Fibroblast of lung (primary cell): Measurements from ENCODE around the gene PDCD7. TPM values are rescaled to one million over a fixed set of nuclear protein-coding genes. Genes with fewer than 3 reads are reported as not detected.
"Not testable (repeated sequence)": the region's sequence is repeated elsewhere in the genome, so short reads cannot be mapped to it uniquely, and the experiment has no call there.

Experiments
- DNase-seq, 2 donors: peaks; one replicate each; pipeline versions ENCODE4 v3.0.0 to v3.0.0-alpha.2; 2010; ENCODE audit warnings: low read depth in 2 of 2
- H2AFZ ChIP-seq: 2 replicates; pipeline ENCODE4 v1.5.1; 2012; ENCODE audit warnings: low read length, control low read depth, inconsistent platforms
- H3K27ac ChIP-seq: 2 replicates; pipeline ENCODE4 v1.5.1; 2011; ENCODE audit warnings: low read length, control low read depth; ENCODE audit not compliant: insufficient read depth
- H3K27me3 ChIP-seq: 2 replicates; pipeline ENCODE4 v1.5.1; 2011; ENCODE audit warnings: mild to moderate bottlenecking, low read length; ENCODE audit not compliant: control insufficient read depth, insufficient read depth
- H3K36me3 ChIP-seq: 2 replicates; pipeline ENCODE4 v1.5.1; 2011; ENCODE audit warnings: low read length; ENCODE audit not compliant: control insufficient read depth, insufficient read depth
- H3K4me1 ChIP-seq: 2 replicates; pipeline ENCODE4 v1.5.1; 2011; ENCODE audit warnings: low read length; ENCODE audit not compliant: control insufficient read depth, insufficient read depth; ENCODE audit errors: extremely low read depth
- H3K4me2 ChIP-seq: 2 replicates; pipeline ENCODE4 v1.5.1; 2011; ENCODE audit warnings: low read length, control low read depth; ENCODE audit not compliant: insufficient read depth; ENCODE audit errors: extremely low read depth
- H3K4me3 ChIP-seq, 4 experiments: fragments of 200-600 bp in 1 of 4; sonication (generic) in 1 of 4; replicated peaks in 1 of 4; 2 replicates each; pipeline ENCODE4 v1.5.1; 2011 to 2016; ENCODE audit warnings: low read length in 4 of 4, low read depth in 3 of 4, mild to moderate bottlenecking in 3 of 4, control low read depth in 2 of 4, inconsistent platforms in 1 of 4, mixed read lengths in 1 of 4; ENCODE audit not compliant: insufficient read depth in 1 of 4; ENCODE audit errors: control extremely low read depth in 1 of 4
- H3K79me2 ChIP-seq: 2 replicates; pipeline ENCODE4 v1.5.1; 2012; ENCODE audit warnings: mild to moderate bottlenecking, low read length, inconsistent platforms; ENCODE audit not compliant: control insufficient read depth, insufficient read depth
- H3K9ac ChIP-seq: 2 replicates; pipeline ENCODE4 v1.5.1; 2011; ENCODE audit warnings: mild to moderate bottlenecking, low read length, control low read depth; ENCODE audit not compliant: insufficient read depth
- H3K9me3 ChIP-seq: 2 replicates; pipeline ENCODE4 v1.5.1; 2012; ENCODE audit warnings: low read depth, low read length; ENCODE audit not compliant: control insufficient read depth, insufficient read depth
- H4K20me1 ChIP-seq: 2 replicates; pipeline ENCODE4 v1.5.1; 2011; ENCODE audit warnings: low read length; ENCODE audit not compliant: control insufficient read depth, insufficient read depth; ENCODE audit errors: extremely low read depth
- EZH2 ChIP-seq: IDR thresholded peaks from 2 replicates; pipeline ENCODE4 v1.5.1; 2012; ENCODE audit warnings: low read length, control low read depth, mild to moderate bottlenecking; ENCODE audit errors: missing control alignments
- polyA plus RNA-seq, 2 donors: library from polyadenylated mRNA; depleted of rRNA in 1 of 2; stranded (reverse) in 1 of 2; unstranded in 1 of 2; fragments of >200 nt; gene quantifications; 2 replicates each; pipeline ENCODE4 v1.2.1, GENCODE V29; 2011 to 2012; ENCODE audit warnings: missing spikeins in 1 of 2
- total RNA-seq: library from RNA; depleted of rRNA; stranded (reverse); fragments of >200 nt; gene quantifications from 2 replicates; pipeline ENCODE4 v1.2.1, GENCODE V29; 2014
- TF ChIP-seq, protein P1 (sequence below), 2 donors: IDR thresholded peaks in 1 of 2; conservative IDR thresholded peaks in 1 of 2; 1 replicate in 1 of 2; 2 replicates in 1 of 2; pipeline ENCODE4 v1.5.1; 2011 to 2012; ENCODE audit warnings: low read length in 2 of 2, control low read depth in 1 of 2, inconsistent platforms in 1 of 2, low read depth in 1 of 2, mild to moderate bottlenecking in 1 of 2

Gene PDCD7
- total and polyA plus RNA-seq, 2 donors (not counting 1 experiment from before 2014, with no cell fraction given) = 17.0 to 21.7 TPM

- Histone ChIP-seq H4K20me1 (no peaks in the 10 kb centered on the region), H3K9me3 (no peaks in the 10 kb centered on the region), H3K27ac (no peak overlapping the region), H3K9ac (no peak overlapping the region), H3K36me3 (peaks cover 5% of the 10 kb centered on the region), H3K4me3 (no peak overlapping the region), H3K4me1 (no peaks in the 10 kb centered on the region), H3K79me2 (no peaks in the 10 kb centered on the region), H3K4me2 (no peak overlapping the region), H2AFZ (no peak overlapping the region), H3K27me3 (no peaks in the 10 kb centered on the region)
- DNase-seq = no peak
- TF ChIP-seq EZH2 = no peak
- TF ChIP-seq, protein P1, sequence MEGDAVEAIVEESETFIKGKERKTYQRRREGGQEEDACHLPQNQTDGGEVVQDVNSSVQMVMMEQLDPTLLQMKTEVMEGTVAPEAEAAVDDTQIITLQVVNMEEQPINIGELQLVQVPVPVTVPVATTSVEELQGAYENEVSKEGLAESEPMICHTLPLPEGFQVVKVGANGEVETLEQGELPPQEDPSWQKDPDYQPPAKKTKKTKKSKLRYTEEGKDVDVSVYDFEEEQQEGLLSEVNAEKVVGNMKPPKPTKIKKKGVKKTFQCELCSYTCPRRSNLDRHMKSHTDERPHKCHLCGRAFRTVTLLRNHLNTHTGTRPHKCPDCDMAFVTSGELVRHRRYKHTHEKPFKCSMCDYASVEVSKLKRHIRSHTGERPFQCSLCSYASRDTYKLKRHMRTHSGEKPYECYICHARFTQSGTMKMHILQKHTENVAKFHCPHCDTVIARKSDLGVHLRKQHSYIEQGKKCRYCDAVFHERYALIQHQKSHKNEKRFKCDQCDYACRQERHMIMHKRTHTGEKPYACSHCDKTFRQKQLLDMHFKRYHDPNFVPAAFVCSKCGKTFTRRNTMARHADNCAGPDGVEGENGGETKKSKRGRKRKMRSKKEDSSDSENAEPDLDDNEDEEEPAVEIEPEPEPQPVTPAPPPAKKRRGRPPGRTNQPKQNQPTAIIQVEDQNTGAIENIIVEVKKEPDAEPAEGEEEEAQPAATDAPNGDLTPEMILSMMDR (conservative IDR thresholded peaks at IDR 0.05 in 1 of 2, IDR thresholded peaks at IDR 0.05 in 1 of 2; ENCODE audit: low read depth in 1 of 2, low read length in 2 of 2) = no peak
Observed at GRCh38 chr15:65095747-65096104, 37.9 kb downstream of the PDCD7 start.

GRCh38 chr15:65095011-65095746 lies 38.4 kb downstream of the PDCD7 start:
- Histone ChIP-seq H3K4me3 (no peak overlapping the region), H3K36me3 (peaks cover 5% of the 10 kb centered on the region), H3K4me2 (no peak overlapping the region), H3K9ac (no peak overlapping the region), H3K9me3 (no peaks in the 10 kb centered on the region), H3K27me3 (no peaks in the 10 kb centered on the region), H3K79me2 (no peaks in the 10 kb centered on the region), H2AFZ (no peak overlapping the region), H3K27ac (no peak overlapping the region), H4K20me1 (no peaks in the 10 kb centered on the region), H3K4me1 (no peaks in the 10 kb centered on the region)
- TF ChIP-seq EZH2 = no peak
- TF ChIP-seq, protein P1 (conservative IDR thresholded peaks at IDR 0.05 in 1 of 2, IDR thresholded peaks at IDR 0.05 in 1 of 2; ENCODE audit: low read depth in 1 of 2, low read length in 2 of 2) = no peak
- no peak for DNase-seq

GRCh38 chr15:65094294-65094995 lies 39.2 kb downstream of the PDCD7 start:
- Histone ChIP-seq H3K4me2 (no peak overlapping the region), H3K4me1 (peaks cover under 1% of the 10 kb centered on the region)
- DNase-seq = no peak

DNA sequence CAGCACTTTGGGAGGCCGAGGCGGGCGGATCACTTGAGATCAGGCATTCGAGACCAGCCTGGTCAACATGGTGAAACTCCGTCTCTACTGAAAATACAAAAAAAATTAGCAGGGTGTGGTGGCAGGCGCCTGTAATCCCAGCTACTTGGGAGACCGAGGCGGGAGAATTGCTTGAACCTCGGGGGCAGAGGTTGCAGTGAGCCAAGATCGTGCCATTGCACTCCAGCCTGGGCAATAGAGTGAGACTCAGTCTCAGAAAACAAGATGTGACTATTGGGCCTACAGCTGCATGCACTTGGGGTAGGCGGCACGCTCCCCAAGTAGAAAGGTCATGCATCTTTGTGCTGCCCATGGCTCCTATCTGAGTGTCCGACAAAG lies 39.8 kb downstream of the PDCD7 start:
- H3K79me2 ChIP-seq, H3K27me3 ChIP-seq, H3K36me3 ChIP-seq, H3K4me3 ChIP-seq, H2AFZ ChIP-seq, H3K9ac ChIP-seq, H3K4me1 ChIP-seq, DNase-seq, H3K4me2 ChIP-seq, H4K20me1 ChIP-seq, H3K27ac ChIP-seq, H3K9me3 ChIP-seq: not testable (repeated sequence)

More at GRCh38 chr15:65094294-65094995, 39.2 kb downstream of the PDCD7 start:
- no peak overlapping the region for H3K9ac ChIP-seq
- H4K20me1 ChIP-seq = no peaks in the 10 kb centered on the region
- no peak overlapping the region for H3K27ac ChIP-seq
- no peak overlapping the region for H3K4me3 ChIP-seq
- H2AFZ ChIP-seq = no peak overlapping the region
- no peak for TF ChIP-seq EZH2
- TF ChIP-seq, protein P1 (conservative IDR thresholded peaks at IDR 0.05 in 1 of 2, IDR thresholded peaks at IDR 0.05 in 1 of 2; ENCODE audit: low read depth in 1 of 2, low read length in 2 of 2) = no peak
- H3K27me3 ChIP-seq = no peaks in the 10 kb centered on the region
- peaks cover 4% of the 10 kb centered on the region for H3K36me3 ChIP-seq
- H3K9me3 ChIP-seq = no peaks in the 10 kb centered on the region
- H3K79me2 ChIP-seq = no peaks in the 10 kb centered on the region
